Measurements from ENCODE around the gene TRABD2A.

The TRABD2A gene

GRCh38 chr2:84797271-84797670, 83.6 kb downstream of the TRABD2A start:
- TF ChIP-seq CTCF (IDR thresholded peaks at IDR 0.05; ENCODE audit: low read depth, low read length) = no peak
- DNase-seq (ENCODE audit: extremely low read depth, low read depth) = no peak

- no peak for TF ChIP-seq CTCF (IDR thresholded peaks at IDR 0.05; ENCODE audit: low read depth, low read length)
- no peak for DNase-seq (ENCODE audit: extremely low read depth, low read depth)
Measured at GRCh38 chr2:84796798-84797197, 84.1 kb downstream of the TRABD2A start.

GRCh38 chr2:84793641-84794040, 87.2 kb downstream of the TRABD2A start:
- TF ChIP-seq CTCF (IDR thresholded peaks at IDR 0.05; ENCODE audit: low read depth, low read length) = no peak
- DNase-seq (ENCODE audit: extremely low read depth, low read depth) = no peak

GRCh38 chr2:84792856-84793522, 87.9 kb downstream of the TRABD2A start:
- TF ChIP-seq CTCF (IDR thresholded peaks at IDR 0.05; ENCODE audit: low read depth, low read length) = no peak
- DNase-seq (ENCODE audit: extremely low read depth, low read depth) = no peak

GRCh38 chr2:84788498-84788897, 92.4 kb downstream of the TRABD2A start:
- DNase-seq (ENCODE audit: extremely low read depth, low read depth) = no peak
- no peak for TF ChIP-seq CTCF (IDR thresholded peaks at IDR 0.05; ENCODE audit: low read depth, low read length)

- no peak for TF ChIP-seq CTCF (IDR thresholded peaks at IDR 0.05; ENCODE audit: low read depth, low read length)
- DNase-seq (ENCODE audit: extremely low read depth, low read depth) = no peak
Measured at GRCh38 chr2:84788027-84788426, 92.9 kb downstream of the TRABD2A start.

GRCh38 chr2:84786601-84787000, 94.3 kb downstream of the TRABD2A start:
- TF ChIP-seq CTCF (IDR thresholded peaks at IDR 0.05; ENCODE audit: low read depth, low read length) = no peak
- DNase-seq (ENCODE audit: extremely low read depth, low read depth) = no peak

All from AG09319 (cell line).